K562 (cell line): ENCODE measurements around the gene HECW1.

Experiments
- CEBPB ChIP-seq: fragments of 450-650 bp; IDR thresholded peaks from 2 replicates; pipeline ENCODE4 v1.6.1; 2016; ENCODE audit warnings: missing genetic modification characterization, missing compliant biosample characterization
- IFI16 ChIP-seq: fragments of 250-450 bp; sonication (Bioruptor Pico); IDR thresholded peaks from 2 replicates; pipeline ENCODE4 v2.1.2; 2022; ENCODE audit warnings: mild to moderate bottlenecking, inconsistent platforms
- POLR2A ChIP-seq: fragments of 450-650 bp; conservative IDR thresholded peaks from 2 replicates; pipeline ENCODE4 v1.6.1; 2016
- TEAD2 ChIP-seq: fragments of 450-650 bp; IDR thresholded peaks from 2 replicates; pipeline ENCODE4 v1.6.1; 2016; ENCODE audit warnings: missing genetic modification characterization, control low read depth, missing compliant biosample characterization
- ZNF644 ChIP-seq: fragments of 200-800 bp; sonication (Bioruptor generic); IDR thresholded peaks from 2 replicates; pipeline ENCODE4 v1.6.1; 2016; ENCODE audit warnings: low read depth, missing genetic modification characterization, missing compliant biosample characterization
- TF ChIP-seq, protein P1 (sequence below), 2 experiments: fragments of 200-800 bp in 1 of 2; sonication (Bioruptor generic) in 1 of 2; sonication (generic) in 1 of 2; formaldehyde crosslinking in 1 of 2; IDR thresholded peaks in 1 of 2; conservative IDR thresholded peaks in 1 of 2; 2 replicates each; pipeline versions ENCODE4 v1.5.0 to v1.6.1; 2016 to 2020; ENCODE audit warnings: missing compliant biosample characterization in 1 of 2, missing genetic modification characterization in 1 of 2, missing genetic modification reagents in 1 of 2

DNA sequence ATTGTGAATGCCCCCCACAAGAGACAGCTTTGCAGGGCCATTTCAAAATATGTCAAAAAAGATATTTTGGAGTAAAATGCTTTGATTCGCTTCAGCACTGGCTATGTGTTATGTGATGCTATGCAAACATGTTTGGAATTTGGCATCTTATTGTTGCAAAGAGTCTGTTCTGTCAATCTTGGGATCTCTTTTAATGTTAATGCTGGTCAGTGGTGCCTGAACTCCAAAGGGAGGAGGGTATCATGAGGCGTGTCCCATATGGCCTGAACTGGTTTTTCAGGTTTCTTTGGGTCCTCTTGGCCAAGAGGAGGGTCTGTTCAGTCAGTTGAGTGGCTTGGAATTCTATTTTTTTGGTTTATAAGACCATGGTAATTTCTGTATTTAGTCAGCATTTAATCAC, 81.4 kb downstream of the HECW1 start:
- TF ChIP-seq IFI16 (no peak), POLR2A (no peak), CEBPB (tag) (no peak), TEAD2 (tag) (no peak), ZNF644 (tag) (no peak)
- TF ChIP-seq, protein P1, sequence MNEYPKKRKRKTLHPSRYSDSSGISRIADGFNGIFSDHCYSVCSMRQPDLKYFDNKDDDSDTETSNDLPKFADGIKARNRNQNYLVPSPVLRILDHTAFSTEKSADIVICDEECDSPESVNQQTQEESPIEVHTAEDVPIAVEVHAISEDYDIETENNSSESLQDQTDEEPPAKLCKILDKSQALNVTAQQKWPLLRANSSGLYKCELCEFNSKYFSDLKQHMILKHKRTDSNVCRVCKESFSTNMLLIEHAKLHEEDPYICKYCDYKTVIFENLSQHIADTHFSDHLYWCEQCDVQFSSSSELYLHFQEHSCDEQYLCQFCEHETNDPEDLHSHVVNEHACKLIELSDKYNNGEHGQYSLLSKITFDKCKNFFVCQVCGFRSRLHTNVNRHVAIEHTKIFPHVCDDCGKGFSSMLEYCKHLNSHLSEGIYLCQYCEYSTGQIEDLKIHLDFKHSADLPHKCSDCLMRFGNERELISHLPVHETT (CRISPR knock-in tag; conservative IDR thresholded peaks at IDR 0.05 in 1 of 2, IDR thresholded peaks at IDR 0.05 in 1 of 2): no peak
